K562 (cell line): ENCODE results near the gene WDHD1. TPM values are rescaled to one million over a fixed set of nuclear protein-coding genes. Genes with fewer than 3 reads are reported as not detected.

Experiments used
- ATAC-seq: fragments of 200-7000 bp; cut with Tn5 transposase; 3 replicates; pipeline ENCODE4 v1.9.1; 2020; ENCODE audit warnings: moderate library complexity
- BruUV-seq: library from RNA; stranded (reverse); fragments of 400-500 nt; replicated peaks from 2 replicates; lab custom pipeline; 2021; lab: Mats Ljungman, UMichigan
- CTCF ChIA-PET: fragments of 300-600 bp; formaldehyde crosslinking; extraction: SDS; loops from one replicate; lab custom pipeline; 2021; ENCODE audit warnings: low intra/inter-chr PET ratio; lab: Yijun Ruan, JAX
- POLR2A ChIA-PET: fragments of 300-600, 350-650 bp; sonication (Branson Sonifier 250); formaldehyde crosslinking; extraction: SDS; loops from one replicate; lab custom pipeline; 2021; ENCODE audit warnings: antibody characterized with exemption, inconsistent platforms; lab: Yijun Ruan, JAX
- DNase-seq, 4 experiments: peaks; one replicate each; pipeline versions ENCODE4 v3.0.0 to v3.0.0-alpha.2; 2011 to 2018; ENCODE audit warnings: low spot score in 3 of 4, mixed read lengths in 3 of 4; ENCODE audit errors: extremely low read depth in 1 of 4
- FAIRE-seq: peaks from 2 replicates; lab custom pipeline; 2011; peaks lifted over from hg19 to GRCh38; lab: Jason Lieb, UNC
- H2AFZ ChIP-seq: 2 replicates; pipeline ENCODE4 v1.6.0; 2011; ENCODE audit warnings: low read depth, low read length, control low read depth, inconsistent platforms
- H3K27ac ChIP-seq: fragments of 200-600 bp; 3 replicates; pipeline ENCODE4 v1.8.0; 2011; ENCODE audit warnings: low read depth, mild to moderate bottlenecking, control low read depth, inconsistent platforms, low read length, moderate library complexity, mixed read lengths; ENCODE audit errors: extremely low read depth
- H3K27me3 ChIP-seq, 2 experiments: fragments of 300-600 bp in 1 of 2; 2 replicates in 1 of 2; 3 replicates in 1 of 2; pipeline versions ENCODE4 v1.6.0 to v1.8.0; 2011; ENCODE audit warnings: inconsistent platforms in 2 of 2, low read length in 2 of 2, mild to moderate bottlenecking in 1 of 2, mixed read lengths in 1 of 2, moderate library complexity in 1 of 2; ENCODE audit not compliant: control insufficient read depth in 2 of 2, insufficient read depth in 2 of 2
- H3K36me3 ChIP-seq: fragments of 300-600 bp; 3 replicates; pipeline ENCODE4 v1.8.0; 2011; ENCODE audit warnings: mild to moderate bottlenecking, low read length, inconsistent platforms; ENCODE audit not compliant: control insufficient read depth, insufficient read depth
- H3K4me1 ChIP-seq, 2 experiments: fragments of 200-600 bp in 1 of 2; replicated peaks in 1 of 2; 2 replicates in 1 of 2; 3 replicates in 1 of 2; pipeline versions ENCODE4 v1.5.1 to v1.8.0; 2011; ENCODE audit warnings: inconsistent platforms in 2 of 2, low read length in 2 of 2, mild to moderate bottlenecking in 1 of 2, mixed read lengths in 1 of 2, moderate library complexity in 1 of 2; ENCODE audit not compliant: control insufficient read depth in 2 of 2, insufficient read depth in 2 of 2
- H3K4me2 ChIP-seq: 2 replicates; pipeline ENCODE4 v1.6.1; 2011; ENCODE audit warnings: low read length, control low read depth, inconsistent platforms, mixed read lengths; ENCODE audit not compliant: insufficient read depth
- H3K4me3 ChIP-seq: fragments of 200-600 bp; sonication (generic), shearing (Covaris generic); 2 replicates; pipeline ENCODE4 v1.5.1; 2016; ENCODE audit warnings: control low read depth, inconsistent platforms
- H3K79me2 ChIP-seq: fragments of 200-600 bp; 3 replicates; pipeline ENCODE4 v1.8.0; 2011; ENCODE audit warnings: low read length, inconsistent platforms; ENCODE audit not compliant: control insufficient read depth, insufficient read depth
- H3K9ac ChIP-seq, 2 experiments: 2 replicates each; pipeline versions ENCODE4 v1.6.0 to v1.6.1; 2011; ENCODE audit warnings: low read depth in 2 of 2, low read length in 2 of 2, control low read depth in 1 of 2, inconsistent platforms in 1 of 2, mild to moderate bottlenecking in 1 of 2, mixed read lengths in 1 of 2; ENCODE audit not compliant: insufficient read depth in 1 of 2
- H3K9me1 ChIP-seq: one replicate; pipeline ENCODE4 v1.6.0; 2011; ENCODE audit warnings: inconsistent platforms, mild to moderate bottlenecking, low read length, moderate library complexity; ENCODE audit not compliant: control insufficient read depth, insufficient read depth
- H3K9me3 ChIP-seq: replicated peaks from 2 replicates; pipeline ENCODE4 v1.5.1; 2011; ENCODE audit warnings: low read depth, low read length, inconsistent platforms; ENCODE audit not compliant: control insufficient read depth, insufficient read depth
- H4K20me1 ChIP-seq: replicated peaks from 2 replicates; pipeline ENCODE4 v1.6.1; 2011; ENCODE audit warnings: low read length, inconsistent platforms, mixed read lengths; ENCODE audit not compliant: control insufficient read depth, insufficient read depth
- ARID4B ChIP-seq: sonication (generic); formaldehyde crosslinking; IDR thresholded peaks from 2 replicates; pipeline ENCODE4 v1.8.0; 2022; ENCODE audit warnings: mild to moderate bottlenecking, missing genetic modification reagents
- E2F5 ChIP-seq: sonication (generic); formaldehyde crosslinking; IDR thresholded peaks from 2 replicates; pipeline ENCODE4 v1.8.0; 2022; ENCODE audit warnings: mild to moderate bottlenecking, missing genetic modification reagents
- KHSRP ChIP-seq: fragments of 450-650 bp; IDR thresholded peaks from 2 replicates; pipeline ENCODE4 v1.6.1; 2017
- RAD21 ChIP-seq, 2 experiments: fragments of 250-450 bp in 1 of 2; fragments of 450-650 bp in 1 of 2; sonication (Bioruptor Pico) in 1 of 2; formaldehyde crosslinking in 1 of 2; IDR thresholded peaks in 1 of 2; conservative IDR thresholded peaks in 1 of 2; 2 replicates each; pipeline versions ENCODE4 v1.4.0 to v1.8.0; 2020 to 2022; ENCODE audit warnings: mild to moderate bottlenecking in 2 of 2, moderate library complexity in 1 of 2
- ZNF354B ChIP-seq: fragments of 250-450 bp; sonication (Bioruptor Pico); IDR thresholded peaks from 2 replicates; pipeline ENCODE4 v1.4.0; 2020
- WGBS: fragments of 100-300 bp; shearing (Covaris generic); methylation state at CpG from one replicate; pipeline ENCODE4 v1.1.6; 2016; ENCODE audit warnings: low coverage, mixed read lengths; ENCODE audit not compliant: insufficient coverage; ENCODE audit errors: missing lambda C conversion rate; 5-methylcytosine and 5-hydroxymethylcytosine counted together
- in situ Hi-C: fragments of 300-500 bp; cut with MboI; formaldehyde crosslinking; loops from 4 replicates; pipeline ENCODE4 v1.15.0; 2018; ENCODE audit warnings: inconsistent platforms, mixed read lengths
- intact Hi-C: fragments of 100-400 bp; cut with micrococcal nuclease; formaldehyde crosslinking; loops from 2 replicates; pipeline ENCODE4 v1.14.2; 2022
- polyA plus RNA-seq, 8 experiments: library from polyadenylated mRNA; depleted of rRNA in 4 of 8; stranded (reverse) in 5 of 8; unstranded in 3 of 8; fragments of >200 nt; fragmentation: Nextera tagmentation in 2 of 8; fragmentation: Illumina TruSeq in 1 of 8; extraction: Ambion mirVana in 2 of 8; extraction: Trizol in 1 of 8; gene quantifications; 2 replicates each; pipeline versions ENCODE4 v1.2.1 to v1.2.3, GENCODE V29; 2011 to 2014; ENCODE audit warnings: inconsistent platforms in 1 of 8, missing spikeins in 1 of 8
- total RNA-seq, 7 experiments: library from RNA; depleted of rRNA in 6 of 7; stranded (reverse); fragments of >200 nt in 6 of 7; fragmentation: Illumina TruSeq in 2 of 7; extraction: Trizol in 2 of 7; gene quantifications; 2 replicates each; pipeline versions ENCODE4 v1.2.1 to v1.2.3, GENCODE V29; 2011 to 2021; ENCODE audit warnings: low replicate concordance in 1 of 7
- TF ChIP-seq, protein P1 (sequence below), 2 experiments: fragments of 450-650 bp; formaldehyde crosslinking in 1 of 2; IDR thresholded peaks; 2 replicates each; pipeline versions ENCODE4 v1.4.0 to v1.6.1; 2014 to 2020; ENCODE audit warnings: mild to moderate bottlenecking in 2 of 2, borderline replicate concordance in 1 of 2, low read depth in 1 of 2

The WDHD1 gene
- total and polyA plus RNA-seq, 9 of the 15 experiments (the other 6 are each of a cell fraction or from before 2014, with no cell fraction given), result 11.7 to 39.1 (median 30.0) TPM

GRCh38 chr14:54893151-54893760 is 133.6 kb downstream of the WDHD1 start:
- 31% methylated on average over 2 of the region's 3 CpGs for WGBS
- Histone ChIP-seq H3K9ac (no peak overlapping the region), H3K4me3 (no peak overlapping the region), H4K20me1 (no peaks in the 10 kb centered on the region), H2AFZ (no peak overlapping the region), H3K27me3 (no peaks in the 10 kb centered on the region), H3K9me1 (no peaks in the 10 kb centered on the region), H3K4me1 (peaks cover 0 to 6% of the 10 kb centered on the region in 2 experiments; a peak in 2 of 5 replicates), H3K4me2 (no peak overlapping the region), H3K36me3 (no peaks in the 10 kb centered on the region), H3K9me3 (no peaks in the 10 kb centered on the region; the same call in 1 of the 2 replicates), H3K27ac (no peak overlapping the region), H3K79me2 (no peaks in the 10 kb centered on the region)
- in situ Hi-C loops, result no loop called here
- peak; percentile 70 for FAIRE-seq
- intact Hi-C loops, result no loop called here
- ChIA-PET POLR2A (interaction anchor here (0.7 kb wide), 1 partner anchor 162 kb away, joined by 3 read pairs; no protein-coding TSS in a partner anchor), CTCF (interaction anchor here (1.2 kb wide), 1 partner anchor 87 kb away, joined by 4 read pairs; no protein-coding TSS in a partner anchor)
- DNase-seq, result peak; percentile 22 to 39 (median 33)
- no TSS peak for BruUV-seq
- ATAC-seq, result peak; percentile 72; the same call in 2 of the 3 replicates
- TF ChIP-seq, protein P1, sequence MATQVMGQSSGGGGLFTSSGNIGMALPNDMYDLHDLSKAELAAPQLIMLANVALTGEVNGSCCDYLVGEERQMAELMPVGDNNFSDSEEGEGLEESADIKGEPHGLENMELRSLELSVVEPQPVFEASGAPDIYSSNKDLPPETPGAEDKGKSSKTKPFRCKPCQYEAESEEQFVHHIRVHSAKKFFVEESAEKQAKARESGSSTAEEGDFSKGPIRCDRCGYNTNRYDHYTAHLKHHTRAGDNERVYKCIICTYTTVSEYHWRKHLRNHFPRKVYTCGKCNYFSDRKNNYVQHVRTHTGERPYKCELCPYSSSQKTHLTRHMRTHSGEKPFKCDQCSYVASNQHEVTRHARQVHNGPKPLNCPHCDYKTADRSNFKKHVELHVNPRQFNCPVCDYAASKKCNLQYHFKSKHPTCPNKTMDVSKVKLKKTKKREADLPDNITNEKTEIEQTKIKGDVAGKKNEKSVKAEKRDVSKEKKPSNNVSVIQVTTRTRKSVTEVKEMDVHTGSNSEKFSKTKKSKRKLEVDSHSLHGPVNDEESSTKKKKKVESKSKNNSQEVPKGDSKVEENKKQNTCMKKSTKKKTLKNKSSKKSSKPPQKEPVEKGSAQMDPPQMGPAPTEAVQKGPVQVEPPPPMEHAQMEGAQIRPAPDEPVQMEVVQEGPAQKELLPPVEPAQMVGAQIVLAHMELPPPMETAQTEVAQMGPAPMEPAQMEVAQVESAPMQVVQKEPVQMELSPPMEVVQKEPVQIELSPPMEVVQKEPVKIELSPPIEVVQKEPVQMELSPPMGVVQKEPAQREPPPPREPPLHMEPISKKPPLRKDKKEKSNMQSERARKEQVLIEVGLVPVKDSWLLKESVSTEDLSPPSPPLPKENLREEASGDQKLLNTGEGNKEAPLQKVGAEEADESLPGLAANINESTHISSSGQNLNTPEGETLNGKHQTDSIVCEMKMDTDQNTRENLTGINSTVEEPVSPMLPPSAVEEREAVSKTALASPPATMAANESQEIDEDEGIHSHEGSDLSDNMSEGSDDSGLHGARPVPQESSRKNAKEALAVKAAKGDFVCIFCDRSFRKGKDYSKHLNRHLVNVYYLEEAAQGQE (IDR thresholded peaks at IDR 0.05; ENCODE audit: borderline replicate concordance), result peak; percentile 20; the same call in 1 of the 2 replicates
- TF ChIP-seq, protein P1 (CRISPR knock-in tag; IDR thresholded peaks at IDR 0.05; ENCODE audit: low read depth), result no peak
- peak; percentile 15 to 46; a peak in 2 of 4 replicates for TF ChIP-seq RAD21 (CRISPR knock-in tag; conservative IDR thresholded peaks at IDR 0.05 in 1 of 2, IDR thresholded peaks at IDR 0.05 in 1 of 2)
- no peak for TF ChIP-seq E2F5 (CRISPR knock-in tag)
- no peak for TF ChIP-seq ZNF354B (CRISPR knock-in tag)
- TF ChIP-seq KHSRP, result no peak
- no peak for TF ChIP-seq ARID4B
